Dermis blood vessel endothelial cell (primary cell): ENCODE data around the gene SYT12. TPM values are rescaled to one million over a fixed set of nuclear protein-coding genes. Genes with fewer than 3 reads are reported as not detected.

ENCODE experiments used
- DNase-seq: peaks from one replicate; pipeline ENCODE4 v3.0.0; 2010
- total RNA-seq: library from RNA; depleted of rRNA; stranded (reverse); fragments of >200 nt; gene quantifications from 2 replicates; pipeline ENCODE4 v1.2.3, GENCODE V29; 2014

Gene SYT12
- total RNA-seq, 1 donor from 2014 or later: 0.17 TPM

DNA sequence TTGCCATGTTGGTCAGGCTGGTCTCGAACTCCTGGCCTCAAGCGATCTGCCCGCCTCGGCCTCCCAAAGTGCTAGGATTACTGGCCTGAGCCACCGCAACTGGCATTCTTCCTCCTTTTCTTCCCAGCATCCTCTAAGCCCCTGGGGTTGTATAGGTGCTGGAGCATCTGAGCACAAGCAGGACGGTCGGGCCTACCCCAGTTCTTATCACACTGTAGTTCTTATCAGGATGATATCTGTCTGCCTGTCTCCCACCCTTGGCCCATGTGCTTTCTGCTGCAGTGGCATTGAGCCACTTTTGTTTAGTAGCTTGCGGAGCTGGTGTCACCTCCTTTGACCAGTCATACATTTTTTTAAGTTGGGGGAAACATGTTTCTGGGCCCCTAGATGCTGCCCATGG is 35.6 kb downstream of the SYT12 start:
- DNase-seq: no peak

DNA sequence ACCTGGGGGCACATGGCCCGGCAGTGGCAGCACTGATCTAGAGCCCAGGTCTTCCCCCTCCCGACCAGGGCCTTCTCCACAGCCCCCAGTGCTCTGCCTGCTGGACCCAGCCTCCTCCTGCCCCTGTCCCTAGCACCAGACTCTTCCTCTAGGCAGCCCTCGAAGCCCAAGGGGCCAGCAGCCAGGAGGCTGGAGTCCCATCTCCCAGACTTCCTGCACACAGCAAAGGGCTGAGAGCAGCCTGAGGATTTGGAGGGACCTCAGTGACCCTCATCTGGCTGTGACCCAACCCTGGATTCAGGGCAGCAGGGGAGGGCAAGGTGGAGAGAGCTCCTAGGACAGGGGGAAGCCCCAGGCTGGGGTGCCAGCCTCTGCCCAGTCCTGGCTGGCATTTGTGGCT is 36.7 kb downstream of the SYT12 start:
- no peak for DNase-seq

DNA sequence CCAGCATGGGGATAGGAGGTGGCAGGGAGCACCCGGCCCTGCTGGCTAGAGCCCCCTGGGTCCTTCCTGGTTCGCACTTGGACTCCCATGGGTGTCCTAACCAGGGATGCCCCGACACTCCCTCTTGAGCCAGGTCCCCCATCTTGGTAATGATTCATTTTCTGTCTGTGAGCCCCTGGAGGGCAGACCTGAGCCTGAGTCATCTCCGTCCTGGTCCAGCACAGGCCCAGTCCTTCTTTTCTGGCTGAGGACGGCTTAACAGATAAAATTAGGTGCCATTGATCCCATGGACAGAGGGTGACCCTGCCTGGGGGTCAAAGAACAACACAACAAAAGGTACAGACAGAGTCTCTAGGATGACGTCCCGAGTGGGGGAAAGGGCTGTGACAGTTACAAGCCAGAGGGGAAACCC is 37.2 kb downstream of the SYT12 start:
- peak; percentile 21 for DNase-seq

- no peak for DNase-seq
Measured at GRCh38 chr11:67062526-67063373, 39.8 kb downstream of the SYT12 start.

DNA sequence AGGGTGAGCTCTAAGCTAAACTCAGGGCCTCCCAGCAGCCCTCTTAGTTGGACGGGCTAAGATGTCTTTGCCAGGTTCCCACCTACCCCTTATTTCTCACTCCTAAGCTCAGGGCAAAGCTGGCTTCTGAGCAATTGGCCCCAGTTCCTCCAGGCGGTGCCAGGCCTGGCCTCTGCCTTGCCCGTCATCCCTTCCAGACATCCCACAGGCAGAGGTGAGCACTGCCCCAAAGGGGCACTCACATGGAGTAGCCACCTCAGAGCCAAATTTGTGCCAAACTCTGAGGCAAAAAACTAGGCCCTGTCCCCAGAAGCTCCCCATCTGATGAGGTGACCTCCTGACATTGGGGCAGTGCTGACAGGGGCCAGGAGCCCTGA is 43.4 kb downstream of the SYT12 start:
- no peak for DNase-seq

DNA sequence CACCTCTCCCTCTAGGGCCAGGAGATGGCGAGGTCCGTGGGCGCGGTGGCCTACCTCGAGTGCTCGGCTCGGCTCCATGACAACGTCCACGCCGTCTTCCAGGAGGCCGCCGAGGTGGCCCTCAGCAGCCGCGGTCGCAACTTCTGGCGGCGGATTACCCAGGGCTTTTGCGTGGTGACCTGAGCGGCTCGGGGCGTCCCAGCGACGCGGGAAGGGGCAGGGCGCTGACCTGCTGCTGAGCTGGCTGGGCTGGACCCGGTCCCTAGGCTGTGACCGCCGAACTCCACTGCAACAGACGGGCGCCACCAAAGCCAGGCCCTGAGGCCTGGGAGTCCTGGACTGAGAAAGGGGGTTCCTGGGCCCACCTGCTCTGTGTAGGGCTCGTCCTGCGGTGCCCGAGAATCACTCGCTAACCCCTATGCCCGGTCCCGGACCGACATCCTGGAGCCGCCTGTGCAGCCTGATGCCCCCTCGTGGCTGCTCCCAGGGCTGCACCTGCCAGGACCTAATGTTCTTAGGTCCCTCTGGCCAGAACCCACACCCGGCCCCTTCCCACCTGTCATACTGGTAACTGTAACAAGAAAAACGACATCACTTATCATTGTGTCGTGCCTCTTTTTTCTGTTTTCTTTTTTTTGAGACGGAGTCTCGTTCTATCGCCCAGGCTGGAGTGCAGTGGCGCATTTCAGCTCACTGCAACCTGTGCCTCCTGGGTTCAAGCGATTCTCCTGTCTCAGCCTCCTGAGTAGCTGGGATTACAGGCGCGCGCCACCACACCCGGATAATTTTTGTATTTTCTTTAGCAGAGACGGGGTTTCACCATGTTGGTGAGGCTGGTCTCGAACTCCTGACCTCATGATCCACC is 48.7 kb downstream of the SYT12 start:
- peak; percentile 87 for DNase-seq

- DNase-seq: no peak
Measured at GRCh38 chr11:67072295-67072694, 49.4 kb downstream of the SYT12 start.

GRCh38 chr11:67073908-67074307 is 51.0 kb downstream of the SYT12 start:
- no peak for DNase-seq

DNA sequence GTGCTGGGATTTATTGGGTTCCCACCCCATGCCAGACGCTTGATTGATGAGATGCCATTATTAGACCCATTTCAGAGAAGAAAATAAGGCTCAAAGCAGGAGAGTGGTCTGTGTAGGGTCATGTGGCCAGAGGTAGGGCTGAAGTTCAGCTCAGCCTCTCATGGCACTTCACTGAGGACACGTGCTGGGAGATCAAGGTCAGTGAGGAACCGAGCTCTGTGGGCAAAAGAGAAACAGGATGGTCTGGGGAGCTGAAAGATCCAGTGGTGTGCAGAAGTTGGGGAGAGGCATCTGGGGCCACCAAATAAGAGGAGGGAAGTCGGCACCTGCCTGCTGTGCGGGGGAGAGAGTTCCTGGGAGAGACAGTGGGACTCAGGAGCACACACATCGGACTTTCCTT is 53.3 kb downstream of the SYT12 start:
- DNase-seq: no peak

GRCh38 chr11:67079065-67079705 is 56.3 kb downstream of the SYT12 start:
- no peak for DNase-seq

- DNase-seq: peak; percentile 44
Measured at GRCh38 chr11:67082071-67082791, 59.3 kb downstream of the SYT12 start.

- DNase-seq: no peak
Measured at GRCh38 chr11:67083786-67084366, 60.9 kb downstream of the SYT12 start.

- no peak for DNase-seq
Measured at GRCh38 chr11:67085617-67086016, 62.7 kb downstream of the SYT12 start.

GRCh38 chr11:67090717-67091116 is 67.8 kb downstream of the SYT12 start:
- no peak for DNase-seq

GRCh38 chr11:67095214-67095507 is 72.2 kb downstream of the SYT12 start:
- DNase-seq: no peak

DNA sequence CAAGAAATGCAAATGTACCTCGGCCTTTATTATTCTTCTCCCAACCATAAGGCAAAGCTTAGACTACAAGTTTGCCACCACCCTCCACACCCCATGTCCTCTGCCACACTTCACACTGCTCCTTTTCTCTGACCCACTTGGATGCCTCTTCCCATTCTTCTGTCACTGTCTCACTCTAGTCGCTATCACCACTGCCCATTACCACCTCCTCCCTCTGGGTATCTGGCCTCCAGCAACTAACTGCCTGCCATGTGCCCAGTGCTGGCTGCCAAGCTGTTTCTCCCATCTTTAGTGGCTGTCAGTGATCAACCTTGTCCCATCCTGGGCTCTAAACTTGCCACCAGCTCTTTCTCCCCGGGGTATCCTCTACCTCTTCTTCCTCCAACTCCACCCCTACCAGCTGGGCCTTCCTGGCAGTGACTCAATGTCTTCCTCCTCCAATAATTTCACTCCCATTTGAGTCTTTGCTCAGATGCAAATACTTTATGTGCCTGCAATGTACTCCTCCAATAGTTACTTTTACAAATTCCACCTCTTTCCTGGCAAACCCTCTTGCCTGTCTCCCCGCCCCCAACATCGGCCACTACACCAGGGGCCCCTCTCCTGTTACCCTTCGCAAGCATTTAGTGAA is 76.0 kb downstream of the SYT12 start:
- no peak for DNase-seq

DNA sequence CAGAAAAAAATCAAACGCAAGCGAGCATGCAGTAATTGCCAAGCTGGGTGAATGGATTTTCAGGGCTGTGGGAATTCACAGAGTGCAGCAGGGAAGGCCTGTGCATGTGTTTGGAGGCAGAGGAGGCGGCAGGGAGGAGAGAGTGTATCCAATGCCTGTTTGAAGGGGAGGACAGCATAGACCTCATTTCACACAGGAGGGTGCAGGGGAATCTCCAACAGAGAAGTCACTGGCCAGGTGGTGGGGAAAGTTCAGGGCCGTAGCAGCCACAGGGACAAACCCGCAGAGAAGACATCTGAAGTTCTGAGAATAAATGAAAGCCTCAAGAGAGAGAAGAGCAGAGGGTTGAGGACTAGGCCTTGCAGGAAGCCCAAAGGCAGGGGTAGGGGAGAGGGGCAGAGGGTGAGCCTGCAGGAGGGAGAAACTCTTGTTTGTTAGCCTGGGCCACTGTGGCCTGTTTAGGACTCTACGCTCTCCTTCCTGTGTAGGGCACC is 76.9 kb downstream of the SYT12 start:
- no peak for DNase-seq
